K562 (cell line): ENCODE results near the gene ALOXE3. TPM values are rescaled to one million over a fixed set of nuclear protein-coding genes. Genes with fewer than 3 reads are reported as not detected.

Experiments used
- ATF4 ChIP-seq: fragments of 450-650 bp; formaldehyde crosslinking; IDR thresholded peaks from 2 replicates; pipeline ENCODE4 v1.4.0; 2022; ENCODE audit warnings: mild to moderate bottlenecking, moderate library complexity
- ATF6 ChIP-seq: sonication (generic); formaldehyde crosslinking; IDR thresholded peaks from 2 replicates; pipeline ENCODE4 v1.4.0; 2020; ENCODE audit warnings: mild to moderate bottlenecking, missing genetic modification reagents
- CHAMP1 ChIP-seq: fragments of 450-650 bp; IDR thresholded peaks from 2 replicates; pipeline ENCODE4 v1.6.1; 2016; ENCODE audit warnings: mild to moderate bottlenecking
- CHCHD3 ChIP-seq: fragments of 250-450 bp; sonication (Bioruptor Pico); IDR thresholded peaks from 2 replicates; pipeline ENCODE4 v2.1.2; 2022; ENCODE audit warnings: mild to moderate bottlenecking
- EP400 ChIP-seq: fragments of 450-650 bp; IDR thresholded peaks from 2 replicates; pipeline ENCODE4 v1.6.1; 2017; ENCODE audit warnings: antibody characterized with exemption, mild to moderate bottlenecking, moderate library complexity
- GTF2F1 ChIP-seq: IDR thresholded peaks from 2 replicates; pipeline ENCODE4 v1.6.1; 2011; ENCODE audit warnings: low read depth, low read length, improper control_type of control experiment
- ILF3 ChIP-seq: fragments of 450-650 bp; IDR thresholded peaks from 2 replicates; pipeline ENCODE4 v1.6.1; 2018; ENCODE audit warnings: antibody characterized with exemption, mild to moderate bottlenecking, moderate library complexity, borderline replicate concordance
- KAT7 ChIP-seq: sonication (generic); formaldehyde crosslinking; IDR thresholded peaks from 2 replicates; pipeline ENCODE4 v1.8.0; 2022; ENCODE audit warnings: missing genetic modification reagents, mild to moderate bottlenecking, borderline replicate concordance
- KDM2B ChIP-seq: fragments of 250-450 bp; sonication (Bioruptor Pico); IDR thresholded peaks from 2 replicates; pipeline ENCODE4 v1.8.0; 2021; ENCODE audit warnings: mild to moderate bottlenecking, moderate library complexity
- MNT ChIP-seq, 2 experiments: fragments of 450-650 bp; conservative IDR thresholded peaks; 2 replicates each; pipeline ENCODE4 v1.6.1; 2017; ENCODE audit warnings: mild to moderate bottlenecking in 2 of 2, moderate library complexity in 2 of 2
- TSHZ1 ChIP-seq: fragments of 250-450 bp; sonication (Bioruptor Pico); IDR thresholded peaks from 2 replicates; pipeline ENCODE4 v1.4.0; 2020; ENCODE audit warnings: mild to moderate bottlenecking, moderate library complexity
- ZNF224 ChIP-seq: sonication (generic); formaldehyde crosslinking; IDR thresholded peaks from 2 replicates; pipeline ENCODE4 v1.8.0; 2022; ENCODE audit warnings: mild to moderate bottlenecking, missing genetic modification reagents
- ZNF277 ChIP-seq: fragments of 250-450 bp; sonication (Bioruptor Pico); IDR thresholded peaks from 2 replicates; pipeline ENCODE4 v1.8.0; 2022; ENCODE audit warnings: inconsistent platforms, mild to moderate bottlenecking, moderate library complexity, borderline replicate concordance
- polyA plus RNA-seq, 8 experiments: library from polyadenylated mRNA; depleted of rRNA in 4 of 8; stranded (reverse) in 5 of 8; unstranded in 3 of 8; fragments of >200 nt; fragmentation: Nextera tagmentation in 2 of 8; fragmentation: Illumina TruSeq in 1 of 8; extraction: Ambion mirVana in 2 of 8; extraction: Trizol in 1 of 8; gene quantifications; 2 replicates each; pipeline versions ENCODE4 v1.2.1 to v1.2.3, GENCODE V29; 2011 to 2014; ENCODE audit warnings: inconsistent platforms in 1 of 8, missing spikeins in 1 of 8
- total RNA-seq, 7 experiments: library from RNA; depleted of rRNA in 6 of 7; stranded (reverse); fragments of >200 nt in 6 of 7; fragmentation: Illumina TruSeq in 2 of 7; extraction: Trizol in 2 of 7; gene quantifications; 2 replicates each; pipeline versions ENCODE4 v1.2.1 to v1.2.3, GENCODE V29; 2011 to 2021; ENCODE audit warnings: low replicate concordance in 1 of 7
- TF ChIP-seq, protein P1 (sequence below): sonication (generic); formaldehyde crosslinking; IDR thresholded peaks from 2 replicates; pipeline ENCODE4 v1.9.0; 2022; ENCODE audit warnings: mild to moderate bottlenecking, missing genetic modification reagents

Gene ALOXE3
- total and polyA plus RNA-seq, 9 of the 15 experiments (the other 6 are each of a cell fraction or from before 2014, with no cell fraction given): 0.04 TPM; not detected in 8

DNA sequence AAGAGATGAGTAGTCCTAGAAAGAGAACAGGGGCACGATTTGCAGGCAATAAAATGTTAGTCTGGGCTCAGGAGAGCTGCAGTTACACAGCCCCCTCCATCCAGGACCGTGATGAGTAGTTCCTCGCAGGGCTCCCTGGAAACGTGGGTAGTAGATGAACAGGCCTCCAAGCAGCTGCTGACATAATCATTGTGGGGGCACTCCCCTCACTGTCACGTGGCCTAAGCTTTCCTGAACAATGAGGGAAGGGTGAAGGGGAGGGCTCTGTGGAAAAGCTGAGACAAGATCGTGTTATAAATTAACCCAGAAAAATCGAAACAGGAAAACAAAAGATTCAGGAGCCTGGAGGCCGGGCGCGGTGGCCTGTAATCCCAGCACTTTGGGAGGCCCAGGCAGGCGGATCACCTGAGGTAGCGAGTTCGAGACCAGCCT, 35.2 kb upstream of the ALOXE3 start (continued):
- TF ChIP-seq ATF6 (CRISPR knock-in tag) (no peak), TSHZ1 (CRISPR knock-in tag) (no peak), MNT (conservative IDR thresholded peaks at IDR 0.05) (peak; percentile 38 to 54), ATF4 (CRISPR knock-in tag) (no peak), KAT7 (no peak), CHCHD3 (no peak), CHAMP1 (no peak), GTF2F1 (no peak), KDM2B (CRISPR knock-in tag) (no peak), ZNF224 (no peak), EP400 (0 out of 2 replicates have a peak, but pooled peaks have one; percentile 21), ILF3 (no peak), ZNF277 (no peak)
- TF ChIP-seq, protein P1, sequence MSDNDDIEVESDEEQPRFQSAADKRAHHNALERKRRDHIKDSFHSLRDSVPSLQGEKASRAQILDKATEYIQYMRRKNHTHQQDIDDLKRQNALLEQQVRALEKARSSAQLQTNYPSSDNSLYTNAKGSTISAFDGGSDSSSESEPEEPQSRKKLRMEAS (CRISPR knock-in tag): 0 out of 2 replicates have a peak, but pooled peaks have one; percentile 25
